ENCODE measurements around the gene PRR33.

The PRR33 gene

DNA sequence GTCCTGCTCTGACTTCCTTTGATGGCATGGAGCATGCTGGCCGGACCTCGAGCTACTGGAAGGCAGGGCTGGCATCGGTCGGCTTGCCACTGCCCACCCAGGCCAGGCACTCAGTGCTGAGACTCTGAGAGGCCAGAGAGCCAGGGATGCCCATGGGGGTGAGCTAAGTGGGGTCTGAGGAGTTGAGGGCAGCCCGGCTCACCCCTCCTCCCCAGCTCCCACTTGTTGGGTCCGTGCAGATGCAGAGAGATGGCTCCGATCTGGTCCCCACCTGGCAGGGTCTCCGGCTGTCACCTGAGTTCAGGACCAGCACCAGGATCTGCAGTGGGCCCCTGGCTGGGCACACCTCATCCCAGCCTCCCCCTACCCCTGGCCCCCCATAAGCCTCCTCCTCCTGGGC, 25.5 kb downstream of the PRR33 start:
- Histone ChIP-seq H3K36me3 (no peaks in the 10 kb centered on the region), H3K4me3 (ENCODE audit: low read depth, low read length) (no peak overlapping the region), H3K27me3 (ENCODE audit: insufficient read depth, low read depth, severe bottlenecking) (peaks cover 92% of the 10 kb centered on the region), H3K27ac (no peak overlapping the region), H3K9me3 (ENCODE audit: severe bottlenecking) (no peaks in the 10 kb centered on the region)
- no peak for DNase-seq
- TF ChIP-seq, protein P1, sequence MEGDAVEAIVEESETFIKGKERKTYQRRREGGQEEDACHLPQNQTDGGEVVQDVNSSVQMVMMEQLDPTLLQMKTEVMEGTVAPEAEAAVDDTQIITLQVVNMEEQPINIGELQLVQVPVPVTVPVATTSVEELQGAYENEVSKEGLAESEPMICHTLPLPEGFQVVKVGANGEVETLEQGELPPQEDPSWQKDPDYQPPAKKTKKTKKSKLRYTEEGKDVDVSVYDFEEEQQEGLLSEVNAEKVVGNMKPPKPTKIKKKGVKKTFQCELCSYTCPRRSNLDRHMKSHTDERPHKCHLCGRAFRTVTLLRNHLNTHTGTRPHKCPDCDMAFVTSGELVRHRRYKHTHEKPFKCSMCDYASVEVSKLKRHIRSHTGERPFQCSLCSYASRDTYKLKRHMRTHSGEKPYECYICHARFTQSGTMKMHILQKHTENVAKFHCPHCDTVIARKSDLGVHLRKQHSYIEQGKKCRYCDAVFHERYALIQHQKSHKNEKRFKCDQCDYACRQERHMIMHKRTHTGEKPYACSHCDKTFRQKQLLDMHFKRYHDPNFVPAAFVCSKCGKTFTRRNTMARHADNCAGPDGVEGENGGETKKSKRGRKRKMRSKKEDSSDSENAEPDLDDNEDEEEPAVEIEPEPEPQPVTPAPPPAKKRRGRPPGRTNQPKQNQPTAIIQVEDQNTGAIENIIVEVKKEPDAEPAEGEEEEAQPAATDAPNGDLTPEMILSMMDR (IDR thresholded peaks at IDR 0.05; ENCODE audit: low read depth, low read length), result no peak

DNA sequence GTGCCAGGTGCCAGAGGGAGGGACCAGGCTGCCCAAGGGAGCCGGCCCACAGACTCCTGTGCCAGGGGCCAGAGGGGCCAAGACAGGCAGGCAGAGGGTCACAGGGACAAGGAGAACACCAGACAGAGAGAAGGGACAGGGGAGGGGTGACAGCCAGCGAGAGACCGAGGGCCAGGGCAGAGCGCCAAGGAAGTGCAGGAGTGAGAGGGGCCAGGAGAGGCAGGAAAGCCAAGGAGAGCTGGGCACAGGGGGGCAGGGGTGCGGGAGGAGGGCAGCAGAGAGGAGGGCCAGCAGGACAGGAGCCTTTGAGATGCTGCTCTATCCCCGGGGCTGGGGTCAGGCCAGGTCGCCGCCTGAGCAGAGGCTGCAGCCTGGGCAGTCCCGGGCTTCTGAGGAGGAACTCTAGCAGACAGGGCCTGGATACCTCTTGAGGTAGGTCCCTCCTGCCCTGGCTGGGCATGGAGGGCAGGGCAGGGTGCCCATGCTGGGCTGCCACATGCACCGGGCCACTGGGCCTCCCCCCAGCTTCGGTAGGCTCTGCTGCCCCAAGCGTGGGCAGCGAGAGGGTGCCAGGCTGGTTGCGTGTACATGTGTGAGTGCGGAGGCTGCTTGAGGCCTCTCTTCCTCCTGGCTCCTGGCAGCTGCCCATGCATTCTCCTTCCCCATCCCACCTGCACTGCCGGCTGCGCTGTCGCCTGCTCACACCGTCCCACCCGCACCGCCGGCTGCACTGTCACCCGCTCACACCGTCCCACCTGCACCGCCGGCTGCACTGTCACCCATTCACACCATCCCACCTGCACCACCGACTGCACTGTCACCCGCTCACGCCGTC, 26.6 kb downstream of the PRR33 start:
- H3K27me3 ChIP-seq (ENCODE audit: insufficient read depth, low read depth, severe bottlenecking), result peaks cover 91% of the 10 kb centered on the region
- no peak for DNase-seq
- TF ChIP-seq, protein P1 (IDR thresholded peaks at IDR 0.05; ENCODE audit: low read depth, low read length), result no peak
- no peak overlapping the region for H3K27ac ChIP-seq
- no peaks in the 10 kb centered on the region for H3K36me3 ChIP-seq
- no peaks in the 10 kb centered on the region for H3K9me3 ChIP-seq (ENCODE audit: severe bottlenecking)
- no peak overlapping the region for H3K4me3 ChIP-seq (ENCODE audit: low read depth, low read length)

DNA sequence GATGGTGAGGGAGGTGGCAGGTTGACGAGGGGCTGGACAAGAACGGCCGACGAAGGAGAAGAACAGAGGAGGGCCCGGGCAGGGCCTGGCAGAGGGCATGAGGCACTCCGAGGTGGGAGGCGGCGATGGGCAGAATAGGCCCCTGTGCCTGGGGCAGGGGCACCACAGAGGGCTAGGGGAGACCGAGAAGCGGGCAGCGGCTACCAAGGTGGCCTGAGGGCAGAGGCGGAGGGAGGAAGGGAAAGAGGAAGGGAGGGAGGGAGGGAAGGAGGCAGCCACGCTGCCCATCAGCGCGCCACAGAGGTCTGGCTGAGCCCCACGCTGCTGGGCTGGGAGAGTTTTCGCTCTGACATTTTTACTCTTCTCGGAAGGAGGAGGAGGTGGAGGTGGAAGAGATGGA, 27.5 kb downstream of the PRR33 start:
- Histone ChIP-seq H3K9me3 (ENCODE audit: severe bottlenecking) (no peaks in the 10 kb centered on the region), H3K36me3 (no peaks in the 10 kb centered on the region), H3K4me3 (ENCODE audit: low read depth, low read length) (no peak overlapping the region), H3K27me3 (ENCODE audit: insufficient read depth, low read depth, severe bottlenecking) (peaks cover 88% of the 10 kb centered on the region), H3K27ac (no peak overlapping the region)
- no peak for DNase-seq
- TF ChIP-seq, protein P1 (IDR thresholded peaks at IDR 0.05; ENCODE audit: low read depth, low read length), result no peak

DNA sequence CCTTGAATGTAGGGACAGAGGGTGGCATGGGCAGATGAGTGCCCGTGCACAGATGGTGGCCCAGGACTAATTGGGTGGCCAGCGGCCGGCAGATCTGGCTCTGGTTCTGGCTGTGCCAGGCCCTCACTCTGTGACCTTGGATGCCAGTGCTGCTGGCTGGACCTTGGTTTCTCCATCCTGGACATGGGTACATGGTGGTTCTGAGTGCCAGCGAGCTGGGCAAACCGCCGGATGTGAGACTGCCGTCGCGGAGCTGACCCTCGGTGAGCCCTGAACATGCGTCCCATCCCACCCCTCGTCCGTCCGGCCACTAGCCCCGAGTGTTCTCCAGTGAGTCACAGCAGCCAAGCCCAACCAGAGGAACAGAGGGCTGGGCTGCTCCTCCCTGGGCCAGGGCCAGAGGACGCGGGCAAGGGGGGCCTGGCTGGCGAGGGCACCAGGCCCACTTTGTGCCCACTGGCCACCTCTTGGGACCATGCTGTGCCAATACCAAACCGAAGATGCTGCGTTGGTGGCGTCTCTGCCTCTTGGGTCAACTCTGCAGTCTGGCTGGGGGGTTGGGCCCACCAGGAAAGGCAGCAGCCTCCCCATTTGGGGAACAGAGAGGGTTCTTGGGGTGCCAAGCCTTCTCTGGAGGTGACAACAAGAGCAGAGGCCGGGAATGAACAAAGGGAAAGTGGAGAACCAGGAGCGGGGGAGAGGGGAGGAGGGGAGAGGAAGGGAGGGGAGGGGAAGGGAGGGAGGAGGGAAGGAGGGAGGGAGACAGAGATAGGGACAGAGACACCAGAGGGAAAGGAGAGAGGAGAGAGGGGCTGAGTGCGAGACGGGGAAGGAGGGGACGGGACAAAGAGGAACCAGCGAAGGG, 28.1 kb downstream of the PRR33 start:
- DNase-seq, result no peak

DNA sequence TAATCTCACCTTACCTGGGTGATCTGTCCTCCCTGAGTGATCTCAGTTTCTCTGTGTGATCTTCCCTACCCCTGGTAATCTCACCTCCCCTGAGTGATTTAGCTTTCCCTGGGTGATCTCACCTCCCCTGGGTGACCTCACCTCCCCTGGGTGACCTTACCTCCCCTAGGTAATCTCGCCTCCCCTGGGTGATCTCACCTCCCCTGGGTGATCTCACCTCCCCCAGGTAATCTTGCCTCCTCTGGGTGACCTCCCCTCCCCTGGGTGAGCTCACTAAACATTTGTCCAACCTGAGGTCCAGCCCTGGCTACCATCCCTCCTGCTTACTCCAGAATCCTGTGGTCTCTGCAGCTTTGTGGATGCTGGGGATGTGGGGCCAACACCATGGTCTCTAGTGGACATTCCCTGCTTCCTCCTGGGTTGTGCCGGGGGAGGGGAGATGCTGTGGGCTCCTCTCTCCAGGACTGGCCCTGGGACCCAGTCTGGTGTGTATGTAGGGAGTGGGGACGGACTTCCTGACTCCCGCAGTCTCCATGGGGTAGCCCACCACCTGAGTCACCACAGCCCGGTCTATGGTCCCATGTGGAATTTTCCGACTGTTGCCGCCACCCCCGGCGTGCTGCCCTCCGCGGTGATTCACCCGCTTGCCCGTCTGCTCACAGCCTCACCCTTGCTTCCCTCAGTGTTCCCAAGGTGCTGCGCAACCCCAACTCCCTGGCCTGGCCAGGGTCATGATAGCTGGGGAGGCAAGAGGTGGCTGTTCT, 28.9 kb downstream of the PRR33 start:
- Histone ChIP-seq H3K27ac (no peak overlapping the region), H3K9me3 (ENCODE audit: severe bottlenecking) (no peaks in the 10 kb centered on the region), H3K4me3 (ENCODE audit: low read depth, low read length) (no peak overlapping the region), H3K36me3 (no peaks in the 10 kb centered on the region), H3K27me3 (ENCODE audit: insufficient read depth, low read depth, severe bottlenecking) (peaks cover 88% of the 10 kb centered on the region)
- TF ChIP-seq, protein P1 (IDR thresholded peaks at IDR 0.05; ENCODE audit: low read depth, low read length), result no peak
- DNase-seq, result no peak

More for the DNA sequence above, 28.1 kb downstream of the PRR33 start:
- Histone ChIP-seq H3K27me3 (ENCODE audit: insufficient read depth, low read depth, severe bottlenecking) (peaks cover 88% of the 10 kb centered on the region), H3K4me3 (ENCODE audit: low read depth, low read length) (no peak overlapping the region), H3K36me3 (no peaks in the 10 kb centered on the region), H3K27ac (no peak overlapping the region), H3K9me3 (ENCODE audit: severe bottlenecking) (no peaks in the 10 kb centered on the region)
- TF ChIP-seq, protein P1 (IDR thresholded peaks at IDR 0.05; ENCODE audit: low read depth, low read length), result no peak

Measured in WERI-Rb-1 (cell line).